DMS153 treated with DMSO at 0.1 percent for 48 hours (cell line): Measurements from ENCODE around the gene GGT7.
"Not testable (repeated sequence)": the region's sequence is repeated elsewhere in the genome, so short reads cannot be mapped to it uniquely, and the experiment has no call there.

Experiments used
- DNase-seq: peaks from one replicate; lab custom pipeline; 2025; ENCODE audit not compliant: unreplicated experiment; lab: John Stamatoyannopoulos, UW

GGT7 gene

GRCh38 chr20:34883087-34883688, 10.5 kb upstream of the GGT7 start:
- DNase-seq: no peak

DNA sequence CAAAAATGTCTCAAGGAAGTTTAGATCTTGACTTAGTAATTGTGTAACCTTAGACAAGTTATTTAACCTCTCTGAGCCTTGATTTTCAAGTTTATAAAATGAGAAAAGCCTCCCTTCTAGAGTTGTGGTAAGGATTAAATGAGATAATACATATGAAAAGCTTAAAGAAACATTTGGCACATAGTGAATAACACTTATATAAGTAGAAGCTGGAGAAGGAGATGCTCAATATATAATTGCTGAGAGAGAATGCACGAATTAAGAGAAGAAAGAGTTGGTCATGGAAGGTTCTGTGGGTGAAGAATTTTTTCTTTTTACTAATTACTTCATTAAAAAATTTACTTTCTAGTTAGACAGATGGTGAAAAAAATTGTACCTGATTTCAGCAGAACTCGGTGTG, 9.0 kb upstream of the GGT7 start:
- no peak for DNase-seq

DNA sequence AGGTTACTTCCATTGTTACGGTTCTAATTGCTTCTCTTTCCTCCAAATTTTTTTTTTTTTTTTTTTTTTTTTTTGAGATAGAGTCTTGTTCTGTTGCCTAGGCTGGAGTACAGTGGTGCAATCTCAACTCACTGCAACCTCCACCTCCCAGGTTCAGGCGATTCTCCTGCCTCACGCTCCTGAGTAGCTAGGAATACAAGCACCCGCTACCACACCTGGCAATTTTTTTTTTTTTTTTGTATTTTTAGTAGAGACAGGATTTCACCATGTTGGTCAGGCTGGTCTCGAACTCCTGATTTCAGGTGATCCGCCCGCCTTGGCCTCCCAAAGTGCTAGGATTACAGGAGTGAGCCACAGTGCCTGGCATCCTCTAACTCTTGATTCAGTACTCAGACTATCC, 8.3 kb upstream of the GGT7 start:
- DNase-seq: not testable (repeated sequence)

- DNase-seq: no peak
Measured at GRCh38 chr20:34880215-34880850, 7.7 kb upstream of the GGT7 start.

- no peak for DNase-seq
Measured at GRCh38 chr20:34876406-34877282, 4.0 kb upstream of the GGT7 start, which contains the start of gene ACSS2. Gene ACSS2 (plus strand): TSS chr20:34876612. CDS start chr20:34876646, 34 bp downstream.

DNA sequence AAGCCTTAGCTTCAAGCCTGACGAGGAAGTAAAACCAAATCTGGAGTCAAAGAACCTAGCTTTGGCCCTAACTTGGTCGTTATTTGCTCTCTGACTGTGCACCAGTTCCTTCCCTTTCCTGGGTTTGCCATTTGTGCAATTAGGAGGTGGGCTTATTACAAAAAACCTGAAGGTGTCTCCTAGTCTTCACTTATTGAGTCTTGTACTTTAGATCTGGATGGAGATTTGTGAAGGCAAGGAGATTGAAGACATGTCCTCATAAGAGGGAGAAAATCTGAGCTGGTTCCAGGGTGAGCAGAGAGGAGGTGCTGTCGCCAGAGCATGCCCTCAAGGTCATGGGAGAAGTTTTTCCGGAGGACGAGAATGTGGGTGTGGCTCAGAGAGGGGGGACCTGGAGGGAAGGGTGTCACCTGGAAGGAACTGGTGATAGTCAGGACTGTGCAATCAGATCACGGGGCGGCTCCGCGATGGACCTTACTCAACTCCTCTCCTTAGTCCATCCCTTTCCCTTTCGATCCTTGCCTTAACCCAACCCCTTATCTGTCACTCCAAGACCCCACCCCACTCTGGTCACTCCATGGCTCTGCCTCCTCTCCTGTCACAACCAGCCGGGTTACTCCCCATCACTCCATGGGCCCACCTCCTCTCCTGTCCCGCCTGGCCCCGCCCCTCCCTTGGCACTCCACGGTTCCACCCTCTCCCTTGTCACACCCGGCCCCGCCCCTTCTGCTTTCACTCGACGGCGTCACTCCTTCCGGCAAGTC, 3.2 kb upstream of the GGT7 start:
- peak; percentile 86 for DNase-seq

DNA sequence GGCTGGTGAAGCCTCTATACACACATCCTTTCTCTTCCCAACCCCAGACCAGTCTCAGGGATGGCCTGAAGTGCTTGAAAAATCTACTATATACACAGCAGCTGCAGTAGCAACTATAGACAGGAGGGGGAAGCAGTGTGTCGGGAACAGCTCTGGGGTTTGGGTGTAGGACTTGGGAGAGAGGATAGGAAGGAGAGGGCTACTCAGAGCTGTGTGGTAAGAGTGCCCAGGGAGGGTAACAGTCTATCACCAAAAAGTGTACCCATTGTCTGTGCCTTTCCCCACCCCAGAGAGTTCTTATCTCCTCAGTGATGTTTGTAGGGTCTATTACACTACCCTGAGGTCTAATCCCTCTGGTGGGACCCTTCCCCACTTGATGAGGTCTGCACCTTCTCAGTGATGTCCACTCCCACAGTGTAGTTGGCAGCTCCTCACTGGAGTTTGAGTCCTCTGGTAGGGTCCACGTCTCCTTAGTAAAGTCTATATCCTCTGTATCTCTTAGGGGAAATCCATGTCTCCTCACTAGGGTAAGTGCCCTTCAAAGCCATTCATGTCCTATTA, 1.5 kb upstream of the GGT7 start:
- peak; percentile 86 for DNase-seq

DNA sequence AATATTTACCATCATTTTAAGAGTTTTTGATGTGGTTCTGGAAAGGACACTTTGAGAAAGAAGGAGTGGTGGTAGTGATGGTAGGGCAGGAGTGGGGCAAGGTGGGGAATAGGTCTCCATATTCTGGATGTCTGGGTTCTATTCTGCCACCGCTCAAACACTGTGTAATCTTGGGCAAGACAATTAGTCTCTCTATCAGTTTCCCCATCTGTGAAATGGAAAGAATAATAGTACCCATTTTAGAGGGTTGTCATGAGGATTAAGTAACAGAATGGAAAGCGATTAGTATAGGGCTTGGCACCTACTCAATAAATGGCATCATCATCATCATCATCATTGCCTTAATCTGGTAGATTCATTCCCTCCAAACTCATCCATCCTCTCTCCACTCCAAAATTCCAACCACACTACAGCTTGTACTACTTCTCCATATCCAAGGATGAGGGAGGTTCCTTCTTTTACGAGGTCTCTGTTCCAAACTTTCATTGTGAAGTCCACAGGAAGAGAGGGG, 982 bp upstream of the GGT7 start:
- no peak for DNase-seq

GRCh38 chr20:34871966-34872621, 562 bp downstream of the GGT7 start:
- no peak for DNase-seq

DNA sequence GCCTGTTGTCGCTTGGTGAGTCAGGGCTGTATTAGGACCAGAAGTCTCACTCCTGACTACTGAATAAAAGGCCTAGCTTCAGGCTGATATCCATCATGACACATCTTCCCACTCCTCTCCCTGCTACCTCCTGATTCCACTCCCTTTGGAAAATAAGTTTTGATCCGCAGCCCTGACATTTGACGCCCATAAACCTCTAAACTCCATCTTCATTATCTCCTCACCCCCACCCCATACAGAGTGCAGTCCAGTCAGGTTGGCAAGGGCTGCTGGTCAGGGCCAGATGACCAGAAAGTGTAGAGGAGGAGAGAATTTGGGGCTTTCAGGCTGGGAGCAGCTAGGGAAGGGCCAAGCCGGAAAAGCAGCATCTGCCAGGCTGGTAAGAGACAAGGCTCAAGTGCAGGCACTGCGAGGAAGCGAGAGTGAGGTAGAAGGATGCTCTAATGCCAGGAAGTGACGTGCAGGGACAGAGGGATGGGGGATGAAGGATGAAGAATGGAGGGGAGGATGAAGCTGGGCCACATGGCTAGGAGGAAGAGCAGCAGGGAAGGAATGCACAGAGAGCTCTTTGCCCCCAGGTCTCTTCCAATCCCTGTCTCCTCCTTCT, 1.2 kb downstream of the GGT7 start:
- no peak for DNase-seq

GRCh38 chr20:34864216-34864615, 8.4 kb downstream of the GGT7 start:
- no peak for DNase-seq

GRCh38 chr20:34863421-34863965, 9.2 kb downstream of the GGT7 start:
- no peak for DNase-seq

GRCh38 chr20:34862724-34863123, 9.9 kb downstream of the GGT7 start:
- no peak for DNase-seq

DNA sequence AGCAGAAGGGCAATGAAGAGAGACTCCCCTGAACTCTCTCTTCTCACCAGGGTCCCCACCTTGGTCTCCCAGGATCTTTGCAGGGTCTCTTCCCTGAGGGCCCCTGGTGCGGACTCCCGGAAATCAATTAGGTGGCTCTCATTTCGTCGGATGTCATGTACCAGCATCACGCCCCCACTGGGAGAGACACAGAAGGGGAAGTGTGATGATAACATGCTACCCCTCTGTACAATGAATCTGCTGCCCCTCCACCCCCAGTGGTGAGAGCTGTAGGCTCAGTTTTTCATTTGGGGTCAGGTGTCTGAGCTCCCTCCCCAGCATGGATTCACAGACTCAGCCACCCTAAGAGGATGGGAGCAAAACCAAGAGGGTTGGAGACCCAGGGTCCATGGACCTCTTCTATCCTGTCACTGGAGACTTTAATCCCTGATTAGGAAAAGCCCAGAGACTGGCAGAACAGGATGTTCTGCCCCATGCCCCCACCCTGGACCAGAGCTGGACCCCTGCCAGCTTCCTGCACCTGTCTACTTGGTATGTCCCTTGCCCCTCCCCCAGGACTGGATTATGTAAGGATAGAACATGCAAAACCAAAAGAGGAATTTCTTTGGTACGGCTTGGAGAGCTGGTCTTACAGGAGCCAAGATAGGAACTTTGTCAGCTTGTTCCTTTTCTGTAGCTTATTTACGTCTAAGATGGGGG, 11.1 kb downstream of the GGT7 start:
- peak; percentile 45 for DNase-seq

DNA sequence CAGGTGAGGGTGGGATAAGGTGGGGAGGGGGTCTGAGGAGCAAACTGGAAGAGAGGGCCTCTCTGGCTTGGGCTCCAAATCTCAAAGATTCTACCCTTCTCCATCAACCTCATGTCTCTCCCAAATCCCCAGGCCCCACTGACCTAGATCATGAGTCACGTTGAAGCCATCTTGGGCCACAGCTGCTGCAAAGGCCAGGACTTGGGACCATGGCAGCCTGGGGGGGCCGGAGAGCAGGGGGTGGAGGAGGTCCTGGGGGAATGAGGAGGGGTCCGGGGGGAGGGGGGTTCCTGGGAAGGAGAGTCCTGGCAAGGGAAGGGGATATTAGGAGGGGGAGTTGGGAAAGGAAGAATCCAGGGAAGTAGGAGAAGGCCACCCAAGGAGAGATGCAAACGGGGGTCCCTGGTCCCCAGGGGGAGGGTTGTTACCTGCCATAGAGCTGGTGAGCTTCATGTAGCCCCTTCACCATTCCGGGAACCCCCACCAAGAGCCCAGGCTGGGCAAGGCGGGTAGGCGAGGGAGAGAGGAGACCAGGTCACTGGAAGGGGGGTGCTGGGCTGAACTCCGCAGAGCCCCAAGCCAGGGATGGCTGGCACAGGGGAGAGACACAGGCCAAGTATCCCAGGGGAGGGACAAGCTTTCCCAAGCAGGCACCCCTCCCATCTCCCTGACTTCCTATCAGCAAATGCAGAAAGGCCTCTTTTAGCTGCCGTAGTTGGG, 12.7 kb downstream of the GGT7 start:
- no peak for DNase-seq

DNA sequence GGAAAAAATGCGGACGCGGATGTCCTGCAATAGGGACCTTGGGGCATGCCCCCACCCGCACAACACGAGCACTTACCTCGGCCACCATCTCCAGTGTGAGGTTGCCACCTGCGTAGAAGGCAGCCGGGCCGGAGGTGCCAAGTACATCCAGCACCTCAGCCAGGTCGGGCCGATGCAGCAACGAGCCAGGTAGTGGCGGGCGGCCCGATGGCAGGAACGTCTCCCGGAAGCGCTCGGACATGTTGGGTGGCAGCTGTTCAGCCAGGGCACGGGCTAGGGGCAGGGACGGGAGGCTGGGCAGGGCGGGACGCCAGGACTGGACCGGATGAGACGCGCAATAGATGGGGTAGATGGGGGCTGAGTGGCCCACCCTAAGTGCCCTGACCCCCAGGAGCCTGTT, 13.3 kb downstream of the GGT7 start:
- DNase-seq: no peak

GRCh38 chr20:34852298-34852697, 20.4 kb downstream of the GGT7 start:
- no peak for DNase-seq

DNA sequence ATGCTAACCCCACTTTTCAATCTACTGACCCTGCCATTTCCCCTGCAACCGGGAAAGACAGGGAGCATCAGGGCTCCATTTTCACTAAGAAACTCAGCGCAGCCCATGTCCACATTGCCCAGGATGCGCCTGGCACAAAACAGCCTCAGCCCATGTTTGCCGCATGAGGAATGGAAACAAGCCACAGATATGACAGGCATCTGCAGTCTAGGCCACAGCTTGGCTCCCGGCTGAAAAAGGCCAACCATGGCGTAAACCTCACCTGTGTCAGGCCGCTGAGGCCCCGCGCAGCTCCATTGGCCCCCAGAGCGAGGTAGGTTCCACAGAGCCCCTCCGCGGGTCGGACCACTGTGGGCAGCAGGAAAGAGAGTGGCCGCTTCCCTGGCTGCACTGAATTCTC, 21.7 kb downstream of the GGT7 start:
- no peak for DNase-seq
